SK-N-SH (cell line): ENCODE data around the gene PPP1R14B.

Source experiments
- EZH2phosphoT487 ChIP-seq: fragments of 200-600 bp; sonication (generic); IDR thresholded peaks from 2 replicates; pipeline ENCODE4 v1.6.1; 2017; ENCODE audit warnings: low read depth, mixed run types, mild to moderate bottlenecking, antibody characterized with exemption, moderate library complexity, borderline replicate concordance
- MEF2A ChIP-seq: IDR thresholded peaks from 2 replicates; pipeline ENCODE4 v1.4.0; 2012; ENCODE audit warnings: low read depth, borderline replicate concordance
- RFX5 ChIP-seq: IDR thresholded peaks from 2 replicates; pipeline ENCODE4 v1.6.1; 2012; ENCODE audit warnings: mild to moderate bottlenecking, improper control_type of control experiment, low read length
- SIN3A ChIP-seq: IDR thresholded peaks from 2 replicates; pipeline ENCODE4 v1.6.1; 2012; ENCODE audit warnings: low read depth, mild to moderate bottlenecking, low read length, moderate library complexity, borderline replicate concordance
- TF ChIP-seq, protein P1 (sequence below): fragments of 200-600 bp; sonication (generic); IDR thresholded peaks from 2 replicates; pipeline ENCODE4 v1.6.1; 2017; ENCODE audit warnings: antibody characterized with exemption, mild to moderate bottlenecking, moderate library complexity

DNA sequence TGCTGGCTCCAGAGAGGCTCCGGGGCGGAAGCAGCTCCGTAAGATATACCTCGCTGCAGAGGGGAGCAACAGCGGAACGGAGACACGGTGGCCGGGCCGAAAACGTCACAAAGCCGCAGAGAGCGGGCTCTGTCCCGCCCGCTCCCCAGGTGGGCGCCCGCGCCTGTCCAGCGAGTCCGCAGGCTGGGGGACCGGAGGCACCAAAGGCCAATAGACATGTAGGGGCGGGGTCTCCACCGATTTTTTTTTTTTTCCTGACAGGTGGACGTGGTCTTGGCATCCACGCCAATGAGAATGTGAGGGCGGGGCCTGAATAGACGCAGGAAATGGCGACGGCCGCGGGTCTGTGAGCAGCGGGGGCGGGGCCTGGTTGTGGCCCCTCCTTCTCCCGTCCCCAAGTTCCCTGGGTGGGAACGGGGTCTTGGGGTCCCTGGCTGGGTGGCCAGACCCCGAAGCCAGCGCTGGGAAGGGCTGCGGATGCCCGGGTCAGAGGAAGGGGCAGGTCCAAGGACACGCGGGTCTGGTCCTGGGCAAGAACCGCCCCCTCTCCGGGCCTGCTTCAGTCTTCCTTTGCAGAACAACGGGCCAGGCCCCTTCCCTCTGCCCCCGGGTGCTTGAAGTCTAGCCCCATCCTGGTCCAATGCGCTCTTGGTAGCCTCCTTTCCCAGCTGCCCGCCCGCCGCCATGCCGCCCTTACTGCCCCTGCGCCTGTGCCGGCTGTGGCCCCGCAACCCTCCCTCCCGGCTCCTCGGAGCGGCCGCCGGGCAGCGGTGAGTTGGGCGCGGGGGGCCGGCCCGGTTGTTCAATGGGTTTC lies 16.4 kb downstream of the PPP1R14B start, which contains the start of gene DNAJC4:
- TF ChIP-seq, protein P1, sequence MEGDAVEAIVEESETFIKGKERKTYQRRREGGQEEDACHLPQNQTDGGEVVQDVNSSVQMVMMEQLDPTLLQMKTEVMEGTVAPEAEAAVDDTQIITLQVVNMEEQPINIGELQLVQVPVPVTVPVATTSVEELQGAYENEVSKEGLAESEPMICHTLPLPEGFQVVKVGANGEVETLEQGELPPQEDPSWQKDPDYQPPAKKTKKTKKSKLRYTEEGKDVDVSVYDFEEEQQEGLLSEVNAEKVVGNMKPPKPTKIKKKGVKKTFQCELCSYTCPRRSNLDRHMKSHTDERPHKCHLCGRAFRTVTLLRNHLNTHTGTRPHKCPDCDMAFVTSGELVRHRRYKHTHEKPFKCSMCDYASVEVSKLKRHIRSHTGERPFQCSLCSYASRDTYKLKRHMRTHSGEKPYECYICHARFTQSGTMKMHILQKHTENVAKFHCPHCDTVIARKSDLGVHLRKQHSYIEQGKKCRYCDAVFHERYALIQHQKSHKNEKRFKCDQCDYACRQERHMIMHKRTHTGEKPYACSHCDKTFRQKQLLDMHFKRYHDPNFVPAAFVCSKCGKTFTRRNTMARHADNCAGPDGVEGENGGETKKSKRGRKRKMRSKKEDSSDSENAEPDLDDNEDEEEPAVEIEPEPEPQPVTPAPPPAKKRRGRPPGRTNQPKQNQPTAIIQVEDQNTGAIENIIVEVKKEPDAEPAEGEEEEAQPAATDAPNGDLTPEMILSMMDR: no peak
- TF ChIP-seq SIN3A: no peak
- no peak for TF ChIP-seq MEF2A
- no peak for TF ChIP-seq RFX5
- no peak for TF ChIP-seq EZH2phosphoT487
